ENCODE results near the gene KIRREL3.

KIRREL3 gene

DNA sequence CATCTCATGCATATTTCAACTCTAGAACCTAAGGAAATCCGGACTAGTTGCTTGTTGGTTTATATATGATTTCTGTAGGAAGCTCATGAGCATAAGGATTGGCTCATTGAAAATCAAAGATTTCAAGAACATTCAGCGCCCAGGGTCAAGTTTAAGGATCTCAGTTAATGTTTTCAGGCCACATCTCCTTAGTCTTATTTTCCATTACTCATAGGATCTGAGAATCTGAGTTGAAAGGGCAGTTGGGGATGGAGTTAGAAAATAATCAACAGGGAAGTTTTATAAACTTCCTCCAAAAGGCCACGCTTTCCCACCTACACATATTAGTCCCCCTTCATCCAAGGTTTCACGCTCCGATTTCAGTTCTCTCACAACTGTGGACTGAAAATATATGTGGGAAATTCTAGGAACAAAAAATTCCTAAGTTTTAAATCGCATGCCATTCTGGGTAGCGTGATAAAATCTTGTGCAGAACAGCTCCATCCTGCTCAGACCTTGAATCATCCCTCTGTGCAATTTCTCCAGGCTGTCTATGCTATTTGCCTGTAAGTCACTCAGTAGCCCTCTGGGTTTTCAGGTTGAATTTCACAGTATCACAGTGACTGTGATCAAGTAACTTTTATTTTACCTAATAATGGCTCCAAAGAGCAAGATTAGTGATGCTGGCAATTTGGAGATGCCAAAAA, 160.2 kb downstream of the KIRREL3 start:
- Histone ChIP-seq H3K9me3 (ENCODE audit: control insufficient read depth in 1 of 2, low read length in 2 of 2) (no peaks in the 10 kb centered on the region), H3K4me1 (ENCODE audit: control insufficient read depth in 1 of 2, insufficient read depth in 2 of 2, low read length in 2 of 2) (no peaks in the 10 kb centered on the region), H3K27me3 (ENCODE audit: control insufficient read depth in 1 of 2, insufficient read depth in 2 of 2, low read length in 2 of 2) (peaks cover 0 to 4% of the 10 kb centered on the region in 2 donors), H3K9ac (ENCODE audit: low read depth in 1 of 2, low read length in 2 of 2) (no peak overlapping the region), H3K4me3 (ENCODE audit: low read depth in 1 of 2, low read length in 2 of 2) (no peak overlapping the region), H3K36me3 (ENCODE audit: control insufficient read depth in 1 of 2, insufficient read depth in 2 of 2, low read length in 2 of 2) (no peaks in the 10 kb centered on the region), H3K27ac (ENCODE audit: low read depth, low read length) (no peak overlapping the region)

DNA sequence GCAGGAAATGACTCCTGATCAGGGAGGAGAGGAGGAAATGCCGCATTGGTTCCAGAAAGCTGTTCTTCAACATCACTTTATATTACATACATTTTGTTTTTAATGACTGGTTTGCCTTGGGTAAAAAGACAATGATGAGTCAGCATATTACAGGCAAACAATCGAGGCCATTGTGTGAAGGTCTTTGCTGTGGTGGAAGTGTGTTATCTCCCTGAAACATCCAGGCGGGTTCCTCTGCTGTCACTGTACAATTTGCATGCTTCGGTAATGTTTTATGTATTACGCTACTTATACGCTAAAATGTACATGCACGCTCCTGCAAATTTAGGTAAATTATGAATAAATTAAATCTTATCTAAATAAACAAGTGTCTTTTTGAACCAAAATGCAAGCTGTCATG, 161.1 kb downstream of the KIRREL3 start:
- H3K9me3 ChIP-seq (ENCODE audit: control insufficient read depth in 1 of 2, low read length in 2 of 2) = no peaks in the 10 kb centered on the region
- no peak overlapping the region for H3K4me3 ChIP-seq (ENCODE audit: low read depth in 1 of 2, low read length in 2 of 2)
- H3K27ac ChIP-seq (ENCODE audit: low read depth, low read length) = no peak overlapping the region
- H3K36me3 ChIP-seq (ENCODE audit: control insufficient read depth in 1 of 2, insufficient read depth in 2 of 2, low read length in 2 of 2) = no peaks in the 10 kb centered on the region
- H3K9ac ChIP-seq (ENCODE audit: low read depth in 1 of 2, low read length in 2 of 2) = no peak overlapping the region
- peaks cover 0 to 8% of the 10 kb centered on the region in 2 donors for H3K27me3 ChIP-seq (ENCODE audit: control insufficient read depth in 1 of 2, insufficient read depth in 2 of 2, low read length in 2 of 2)
- H3K4me1 ChIP-seq (ENCODE audit: control insufficient read depth in 1 of 2, insufficient read depth in 2 of 2, low read length in 2 of 2) = no peaks in the 10 kb centered on the region

DNA sequence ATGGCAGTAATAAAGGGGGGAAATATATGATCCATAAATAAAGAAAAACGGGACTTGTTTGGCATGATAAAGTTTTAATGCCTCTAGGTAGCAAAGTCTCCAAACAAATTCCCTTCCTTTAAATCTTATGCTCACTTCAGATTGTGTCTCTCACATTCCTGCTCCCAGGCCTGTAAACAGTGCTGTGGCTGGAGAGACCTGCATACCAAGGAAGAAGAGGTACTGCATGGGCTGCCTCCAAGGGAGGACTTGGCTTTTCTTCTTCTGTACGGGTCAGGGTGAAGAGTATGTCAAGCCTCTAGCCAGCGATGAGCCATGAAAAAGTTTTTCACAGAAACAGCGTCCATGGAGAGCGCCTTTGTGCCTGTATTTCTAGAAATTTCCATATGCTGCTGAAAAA, 161.8 kb downstream of the KIRREL3 start:
- Histone ChIP-seq H3K9me3 (ENCODE audit: control insufficient read depth in 1 of 2, low read length in 2 of 2) (no peaks in the 10 kb centered on the region), H3K27ac (ENCODE audit: low read depth, low read length) (no peak overlapping the region), H3K9ac (ENCODE audit: low read depth in 1 of 2, low read length in 2 of 2) (no peak overlapping the region), H3K4me3 (ENCODE audit: low read depth in 1 of 2, low read length in 2 of 2) (no peak overlapping the region), H3K36me3 (ENCODE audit: control insufficient read depth in 1 of 2, insufficient read depth in 2 of 2, low read length in 2 of 2) (no peaks in the 10 kb centered on the region), H3K27me3 (ENCODE audit: control insufficient read depth in 1 of 2, insufficient read depth in 2 of 2, low read length in 2 of 2) (peaks cover 0 to 8% of the 10 kb centered on the region in 2 donors), H3K4me1 (ENCODE audit: control insufficient read depth in 1 of 2, insufficient read depth in 2 of 2, low read length in 2 of 2) (no peaks in the 10 kb centered on the region)

DNA sequence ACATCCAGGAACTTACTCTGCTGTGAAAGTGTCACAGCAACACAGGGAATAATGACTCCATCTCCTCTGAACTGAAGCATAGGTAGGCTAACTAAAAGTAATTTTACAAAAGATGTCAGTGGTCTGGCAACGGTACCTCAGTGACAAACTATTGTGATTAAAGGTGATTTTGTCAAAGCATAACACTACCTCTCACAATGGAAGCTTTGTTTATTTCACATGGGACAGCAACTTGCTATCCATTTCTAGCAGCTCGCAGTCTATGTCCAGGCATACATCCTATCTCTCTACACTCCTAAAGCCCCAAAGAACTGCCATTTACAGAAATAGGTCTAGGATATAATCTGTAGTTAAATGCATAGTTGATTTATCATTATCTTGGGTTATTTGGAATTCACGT, 163.0 kb downstream of the KIRREL3 start:
- H3K4me3 ChIP-seq (ENCODE audit: low read depth in 1 of 2, low read length in 2 of 2) = no peak overlapping the region
- no peaks in the 10 kb centered on the region for H3K9me3 ChIP-seq (ENCODE audit: control insufficient read depth in 1 of 2, low read length in 2 of 2)
- no peak overlapping the region for H3K9ac ChIP-seq (ENCODE audit: low read depth in 1 of 2, low read length in 2 of 2)
- H3K27me3 ChIP-seq (ENCODE audit: control insufficient read depth in 1 of 2, insufficient read depth in 2 of 2, low read length in 2 of 2) = peaks cover 0 to 8% of the 10 kb centered on the region in 2 donors
- H3K36me3 ChIP-seq (ENCODE audit: control insufficient read depth in 1 of 2, insufficient read depth in 2 of 2, low read length in 2 of 2) = no peaks in the 10 kb centered on the region
- H3K4me1 ChIP-seq (ENCODE audit: control insufficient read depth in 1 of 2, insufficient read depth in 2 of 2, low read length in 2 of 2) = no peaks in the 10 kb centered on the region
- no peak overlapping the region for H3K27ac ChIP-seq (ENCODE audit: low read depth, low read length)

DNA sequence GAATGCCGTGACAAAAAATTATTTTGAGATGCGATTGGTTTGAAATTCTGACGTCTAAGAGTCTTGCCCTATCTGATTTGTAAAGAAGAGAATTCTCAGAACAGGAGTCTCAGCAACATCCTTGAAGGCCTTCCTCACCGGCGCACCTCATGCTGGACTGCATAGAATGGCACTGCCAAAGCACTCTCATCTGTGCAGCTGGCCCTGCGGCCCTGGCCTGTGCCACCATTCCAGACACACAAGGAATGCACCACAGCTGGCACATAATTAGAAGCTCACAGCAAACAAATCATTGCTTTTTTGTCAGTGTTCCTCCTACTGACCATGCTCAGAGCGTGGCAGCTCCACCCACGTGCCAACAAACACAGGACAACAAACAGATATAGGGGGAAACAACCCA, 166.0 kb downstream of the KIRREL3 start:
- H3K4me1 ChIP-seq (ENCODE audit: control insufficient read depth in 1 of 2, insufficient read depth in 2 of 2, low read length in 2 of 2) = no peaks in the 10 kb centered on the region
- H3K9me3 ChIP-seq (ENCODE audit: control insufficient read depth in 1 of 2, low read length in 2 of 2) = no peaks in the 10 kb centered on the region
- no peak overlapping the region for H3K9ac ChIP-seq (ENCODE audit: low read depth in 1 of 2, low read length in 2 of 2)
- peaks cover 0 to 8% of the 10 kb centered on the region in 2 donors for H3K27me3 ChIP-seq (ENCODE audit: control insufficient read depth in 1 of 2, insufficient read depth in 2 of 2, low read length in 2 of 2)
- H3K4me3 ChIP-seq (ENCODE audit: low read depth in 1 of 2, low read length in 2 of 2) = no peak overlapping the region
- no peaks in the 10 kb centered on the region for H3K36me3 ChIP-seq (ENCODE audit: control insufficient read depth in 1 of 2, insufficient read depth in 2 of 2, low read length in 2 of 2)
- no peak overlapping the region for H3K27ac ChIP-seq (ENCODE audit: low read depth, low read length)

DNA sequence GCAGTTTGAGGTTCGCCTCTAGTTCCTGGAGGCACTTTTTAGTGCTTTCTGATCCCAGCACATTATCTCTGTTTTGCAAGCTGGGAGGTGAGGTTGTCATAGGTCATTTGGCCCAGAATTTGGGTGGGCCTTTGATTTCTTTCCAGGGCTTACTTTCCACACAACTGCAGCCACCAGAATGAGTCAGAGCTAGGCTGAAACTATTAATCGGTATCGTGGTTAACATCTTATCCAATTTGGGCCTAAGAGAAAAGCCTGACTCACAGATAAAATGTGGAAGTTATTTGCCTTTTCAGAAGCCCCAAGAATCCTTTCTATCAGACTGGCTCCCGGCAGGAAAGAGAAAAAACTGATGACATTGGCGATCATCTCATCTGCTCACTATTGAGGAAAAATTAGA, 166.4 kb downstream of the KIRREL3 start:
- no peaks in the 10 kb centered on the region for H3K4me1 ChIP-seq (ENCODE audit: control insufficient read depth in 1 of 2, insufficient read depth in 2 of 2, low read length in 2 of 2)
- H3K27me3 ChIP-seq (ENCODE audit: control insufficient read depth in 1 of 2, insufficient read depth in 2 of 2, low read length in 2 of 2) = peaks cover 0 to 8% of the 10 kb centered on the region in 2 donors
- H3K9ac ChIP-seq (ENCODE audit: low read depth in 1 of 2, low read length in 2 of 2) = no peak overlapping the region
- no peak overlapping the region for H3K27ac ChIP-seq (ENCODE audit: low read depth, low read length)
- no peaks in the 10 kb centered on the region for H3K9me3 ChIP-seq (ENCODE audit: control insufficient read depth in 1 of 2, low read length in 2 of 2)
- no peaks in the 10 kb centered on the region for H3K36me3 ChIP-seq (ENCODE audit: control insufficient read depth in 1 of 2, insufficient read depth in 2 of 2, low read length in 2 of 2)
- no peak overlapping the region for H3K4me3 ChIP-seq (ENCODE audit: low read depth in 1 of 2, low read length in 2 of 2)

DNA sequence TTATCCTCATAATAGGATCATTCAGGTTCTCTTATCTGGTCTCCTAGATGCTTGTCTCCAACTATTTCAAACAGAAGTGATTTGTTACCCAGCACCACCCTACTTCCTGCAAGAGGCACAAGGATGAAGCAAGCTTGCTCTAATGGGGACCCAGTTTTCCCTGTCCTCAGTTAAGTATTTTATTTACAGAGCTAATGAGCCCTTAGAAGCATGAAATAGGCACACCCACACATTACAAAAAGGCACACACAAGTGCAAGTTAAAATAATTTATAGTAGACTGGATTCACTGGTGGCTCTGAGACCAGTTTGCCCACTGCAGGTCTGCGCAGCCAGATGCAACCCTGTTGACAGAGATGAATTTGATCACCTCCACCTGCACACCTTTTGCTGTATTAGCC, 167.5 kb downstream of the KIRREL3 start:
- H3K27me3 ChIP-seq (ENCODE audit: control insufficient read depth in 1 of 2, insufficient read depth in 2 of 2, low read length in 2 of 2) = peaks cover 0 to 8% of the 10 kb centered on the region in 2 donors
- no peak overlapping the region for H3K9ac ChIP-seq (ENCODE audit: low read depth in 1 of 2, low read length in 2 of 2)
- no peaks in the 10 kb centered on the region for H3K9me3 ChIP-seq (ENCODE audit: control insufficient read depth in 1 of 2, low read length in 2 of 2)
- H3K4me3 ChIP-seq (ENCODE audit: low read depth in 1 of 2, low read length in 2 of 2) = no peak overlapping the region
- no peaks in the 10 kb centered on the region for H3K4me1 ChIP-seq (ENCODE audit: control insufficient read depth in 1 of 2, insufficient read depth in 2 of 2, low read length in 2 of 2)
- no peaks in the 10 kb centered on the region for H3K36me3 ChIP-seq (ENCODE audit: control insufficient read depth in 1 of 2, insufficient read depth in 2 of 2, low read length in 2 of 2)
- H3K27ac ChIP-seq (ENCODE audit: low read depth, low read length) = no peak overlapping the region

DNA sequence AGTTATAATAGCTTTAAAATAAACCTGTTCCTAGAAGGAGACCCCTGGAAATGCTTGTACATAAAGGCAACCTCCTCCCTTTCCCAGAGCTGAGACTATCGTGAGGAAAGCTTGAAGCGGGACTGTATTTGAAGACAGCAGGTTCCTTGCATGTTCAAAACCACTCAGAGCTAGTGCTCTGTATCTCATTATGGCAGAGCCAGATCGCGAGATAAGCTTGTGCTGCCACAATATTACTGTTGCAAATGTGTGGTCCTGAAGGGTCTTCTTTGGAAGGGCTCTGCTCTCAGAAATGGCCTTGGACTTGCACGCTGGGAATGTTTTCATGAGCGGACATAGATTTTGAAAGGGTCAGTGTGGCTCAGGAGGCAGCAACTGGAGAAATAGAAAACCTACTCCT, 168.2 kb downstream of the KIRREL3 start:
- H3K27me3 ChIP-seq (ENCODE audit: control insufficient read depth in 1 of 2, insufficient read depth in 2 of 2, low read length in 2 of 2) = peaks cover 0 to 5% of the 10 kb centered on the region in 2 donors

DNA sequence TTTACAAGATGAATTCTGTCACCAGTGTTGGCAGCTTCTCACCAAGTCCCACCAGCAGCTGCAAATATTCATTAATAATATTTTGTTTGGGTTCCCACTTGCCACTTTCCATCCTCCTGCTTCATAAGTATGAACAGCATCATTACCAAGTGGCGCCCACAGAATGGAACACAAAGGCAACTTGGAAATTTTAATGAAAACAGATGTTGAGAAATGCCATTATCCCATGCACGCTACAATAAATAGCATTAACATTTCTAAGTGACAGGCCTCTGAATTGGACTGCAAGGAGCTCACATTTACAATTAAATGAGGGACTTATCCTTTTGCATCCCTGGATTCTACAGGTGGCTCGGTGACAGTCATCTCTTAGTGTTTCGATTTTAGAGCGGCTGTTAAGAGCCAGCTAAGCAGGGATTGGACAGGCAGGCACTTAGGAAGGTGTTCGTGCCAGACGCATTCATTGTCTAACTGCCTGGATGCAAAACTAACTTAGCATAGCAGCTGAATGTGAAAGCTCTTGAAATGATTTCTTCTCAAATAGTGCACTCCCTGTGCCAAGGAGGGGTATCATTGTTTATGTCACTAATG, 170.3 kb downstream of the KIRREL3 start:
- no peaks in the 10 kb centered on the region for H3K9me3 ChIP-seq (ENCODE audit: control insufficient read depth in 1 of 2, low read length in 2 of 2)
- H3K9ac ChIP-seq (ENCODE audit: low read depth in 1 of 2, low read length in 2 of 2) = no peak overlapping the region
- no peak overlapping the region for H3K27ac ChIP-seq (ENCODE audit: low read depth, low read length)
- no peaks in the 10 kb centered on the region for H3K36me3 ChIP-seq (ENCODE audit: control insufficient read depth in 1 of 2, insufficient read depth in 2 of 2, low read length in 2 of 2)
- H3K27me3 ChIP-seq (ENCODE audit: control insufficient read depth in 1 of 2, insufficient read depth in 2 of 2, low read length in 2 of 2) = peaks cover 0 to 4% of the 10 kb centered on the region in 2 donors
- no peaks in the 10 kb centered on the region for H3K4me1 ChIP-seq (ENCODE audit: control insufficient read depth in 1 of 2, insufficient read depth in 2 of 2, low read length in 2 of 2)
- H3K4me3 ChIP-seq (ENCODE audit: low read depth in 1 of 2, low read length in 2 of 2) = no peak overlapping the region

More for the DNA sequence above, 168.2 kb downstream of the KIRREL3 start:
- Histone ChIP-seq H3K4me3 (ENCODE audit: low read depth in 1 of 2, low read length in 2 of 2) (no peak overlapping the region), H3K36me3 (ENCODE audit: control insufficient read depth in 1 of 2, insufficient read depth in 2 of 2, low read length in 2 of 2) (no peaks in the 10 kb centered on the region), H3K27ac (ENCODE audit: low read depth, low read length) (no peak overlapping the region), H3K9ac (ENCODE audit: low read depth in 1 of 2, low read length in 2 of 2) (no peak overlapping the region), H3K4me1 (ENCODE audit: control insufficient read depth in 1 of 2, insufficient read depth in 2 of 2, low read length in 2 of 2) (no peaks in the 10 kb centered on the region), H3K9me3 (ENCODE audit: control insufficient read depth in 1 of 2, low read length in 2 of 2) (no peaks in the 10 kb centered on the region)

DNA sequence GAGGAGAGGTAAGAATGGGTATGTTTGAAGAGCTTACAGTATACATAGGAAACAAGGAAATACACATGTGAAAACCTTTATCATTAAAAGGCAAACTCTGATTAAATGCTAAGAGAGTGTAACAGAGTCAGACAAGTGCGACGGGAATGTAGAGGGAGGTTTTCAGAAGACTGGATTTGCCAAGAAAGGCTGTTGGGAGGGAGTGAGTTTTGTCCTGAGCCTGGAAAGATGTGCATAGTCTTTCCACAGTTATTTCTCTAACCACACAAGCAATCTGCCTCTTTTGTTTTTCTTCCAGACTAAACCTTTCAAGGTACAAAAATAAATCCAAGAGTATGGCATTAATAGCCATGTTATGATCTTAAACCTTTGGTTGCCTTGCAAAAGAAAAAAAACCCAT, 170.9 kb downstream of the KIRREL3 start:
- Histone ChIP-seq H3K36me3 (ENCODE audit: control insufficient read depth in 1 of 2, insufficient read depth in 2 of 2, low read length in 2 of 2) (no peaks in the 10 kb centered on the region), H3K4me1 (ENCODE audit: control insufficient read depth in 1 of 2, insufficient read depth in 2 of 2, low read length in 2 of 2) (no peaks in the 10 kb centered on the region), H3K27me3 (ENCODE audit: control insufficient read depth in 1 of 2, insufficient read depth in 2 of 2, low read length in 2 of 2) (peaks cover 0 to 3% of the 10 kb centered on the region in 2 donors), H3K27ac (ENCODE audit: low read depth, low read length) (no peak overlapping the region), H3K4me3 (ENCODE audit: low read depth in 1 of 2, low read length in 2 of 2) (no peak overlapping the region), H3K9ac (ENCODE audit: low read depth in 1 of 2, low read length in 2 of 2) (no peak overlapping the region), H3K9me3 (ENCODE audit: control insufficient read depth in 1 of 2, low read length in 2 of 2) (no peaks in the 10 kb centered on the region)
